ENCODE measurements around the gene TM4SF5.

- no peak for TF ChIP-seq CTCF (IDR thresholded peaks at IDR 0.05 in 8 of 11, conservative IDR thresholded peaks at IDR 0.05 in 3 of 11)
- TF ChIP-seq POLR2A (IDR thresholded peaks at IDR 0.05) = no peak
- no peak for TF ChIP-seq POLR2AphosphoS5 (IDR thresholded peaks at IDR 0.05)
These were observed 30.5 kb downstream of the TM4SF5 start, which contains the start of gene C17orf114 for GRCh38 chr17:4802228-4802627.

Measured in spleen (tissue), 7 donors.